Activated T-helper 2 cell treated with anti-CD3 and anti-CD28 coated beads, Interferon-gamma antibody, Interleukin-2, Interleukin-4, amounts not matched to agents 10 μg/mL and 5 μg/mL and 100 μg/mL, durations not matched to agents 14 hours and 24 hours and 36 hours (primary cell): ENCODE results near the gene FSTL4. TPM values are rescaled to one million over a fixed set of nuclear protein-coding genes. Genes with fewer than 3 reads are reported as not detected.

ENCODE experiments used
- DNase-seq: peaks from one replicate; pipeline ENCODE4 v3.0.0; 2021; ENCODE audit warnings: low spot score
- H3K27ac Mint-ChIP-seq: one replicate; pipeline ENCODE4 v1.8.0; 2021; ENCODE audit warnings: mixed read lengths
- H3K27me3 Mint-ChIP-seq: one replicate; pipeline ENCODE4 v1.8.0; 2021; ENCODE audit warnings: low read depth, mixed read lengths
- H3K36me3 Mint-ChIP-seq: one replicate; pipeline ENCODE4 v1.8.0; 2021; ENCODE audit warnings: low read depth, mixed read lengths
- H3K4me1 Mint-ChIP-seq: one replicate; pipeline ENCODE4 v1.8.0; 2021; ENCODE audit warnings: low read depth, mixed read lengths
- H3K4me3 Mint-ChIP-seq: one replicate; pipeline ENCODE4 v1.8.0; 2021; ENCODE audit warnings: low read depth, mild to moderate bottlenecking, moderate library complexity, mixed read lengths
- H3K9me3 Mint-ChIP-seq: one replicate; pipeline ENCODE4 v1.8.0; 2021; ENCODE audit warnings: mixed read lengths
- intact Hi-C: fragments of 100-400 bp; cut with micrococcal nuclease; formaldehyde crosslinking; loops from one replicate; pipeline ENCODE4 v1.15.1; 2023
- total RNA-seq: library from RNA; stranded (reverse); gene quantifications from 2 replicates; pipeline ENCODE4 v1.2.3, GENCODE V29; 2022

FSTL4 gene
- total RNA-seq, 1 donor from 2014 or later, result 2.1 TPM

- no peaks in the 10 kb centered on the region for H3K9me3 Mint-ChIP-seq
- no peak for DNase-seq
- H3K36me3 Mint-ChIP-seq, result no peaks in the 10 kb centered on the region
- H3K27me3 Mint-ChIP-seq, result peaks cover 1% of the 10 kb centered on the region
- no peak overlapping the region for H3K4me3 Mint-ChIP-seq
- H3K4me1 Mint-ChIP-seq, result peaks cover 10% of the 10 kb centered on the region
- intact Hi-C loops, result no loop called here
- no peak overlapping the region for H3K27ac Mint-ChIP-seq
These were observed 376.5 kb downstream of the FSTL4 start for GRCh38 chr5:133235696-133236426.

GRCh38 chr5:133234911-133235310 is 377.4 kb downstream of the FSTL4 start:
- peaks cover 1% of the 10 kb centered on the region for H3K27me3 Mint-ChIP-seq
- H3K9me3 Mint-ChIP-seq, result no peaks in the 10 kb centered on the region
- H3K27ac Mint-ChIP-seq, result no peak overlapping the region
- H3K36me3 Mint-ChIP-seq, result no peaks in the 10 kb centered on the region
- DNase-seq, result no peak
- intact Hi-C loops, result no loop called here
- H3K4me1 Mint-ChIP-seq, result peaks cover 3% of the 10 kb centered on the region
- no peak overlapping the region for H3K4me3 Mint-ChIP-seq

- Mint-ChIP-seq H3K36me3 (no peaks in the 10 kb centered on the region), H3K27me3 (peaks cover 1% of the 10 kb centered on the region), H3K4me1 (peaks cover 1% of the 10 kb centered on the region), H3K4me3 (no peak overlapping the region), H3K9me3 (no peaks in the 10 kb centered on the region), H3K27ac (no peak overlapping the region)
- intact Hi-C loops, result no loop called here
- DNase-seq, result no peak
These were observed 378.1 kb downstream of the FSTL4 start for GRCh38 chr5:133234273-133234672.

GRCh38 chr5:133233616-133234015 is 378.7 kb downstream of the FSTL4 start:
- Mint-ChIP-seq H3K27me3 (peaks cover 2% of the 10 kb centered on the region), H3K27ac (no peak overlapping the region), H3K9me3 (no peaks in the 10 kb centered on the region), H3K4me3 (no peak overlapping the region), H3K36me3 (no peaks in the 10 kb centered on the region), H3K4me1 (peaks cover 1% of the 10 kb centered on the region)
- intact Hi-C loops, result no loop called here
- no peak for DNase-seq

- no peaks in the 10 kb centered on the region for H3K36me3 Mint-ChIP-seq
- no peaks in the 10 kb centered on the region for H3K9me3 Mint-ChIP-seq
- peaks cover 6% of the 10 kb centered on the region for H3K27me3 Mint-ChIP-seq
- no peak overlapping the region for H3K27ac Mint-ChIP-seq
- intact Hi-C loops, result no loop called here
- no peak for DNase-seq
- H3K4me3 Mint-ChIP-seq, result no peak overlapping the region
- peaks cover 1% of the 10 kb centered on the region for H3K4me1 Mint-ChIP-seq
These were observed 379.4 kb downstream of the FSTL4 start for GRCh38 chr5:133232911-133233310.

- DNase-seq, result no peak
- H3K36me3 Mint-ChIP-seq, result no peaks in the 10 kb centered on the region
- H3K27ac Mint-ChIP-seq, result no peak overlapping the region
- no peaks in the 10 kb centered on the region for H3K4me1 Mint-ChIP-seq
- intact Hi-C loops, result no loop called here
- H3K4me3 Mint-ChIP-seq, result no peak overlapping the region
- H3K27me3 Mint-ChIP-seq, result peaks cover 6% of the 10 kb centered on the region
- no peaks in the 10 kb centered on the region for H3K9me3 Mint-ChIP-seq
These were observed 379.9 kb downstream of the FSTL4 start for GRCh38 chr5:133232435-133232834.

- no peak overlapping the region for H3K27ac Mint-ChIP-seq
These were observed 380.3 kb downstream of the FSTL4 start for GRCh38 chr5:133232011-133232410.

GRCh38 chr5:133230823-133231578 is 381.3 kb downstream of the FSTL4 start:
- DNase-seq, result no peak
- no peaks in the 10 kb centered on the region for H3K9me3 Mint-ChIP-seq
- no peaks in the 10 kb centered on the region for H3K4me1 Mint-ChIP-seq
- no peak overlapping the region for H3K4me3 Mint-ChIP-seq
- H3K27me3 Mint-ChIP-seq, result peaks cover 6% of the 10 kb centered on the region
- no peak overlapping the region for H3K27ac Mint-ChIP-seq
- intact Hi-C loops, result no loop called here
- no peaks in the 10 kb centered on the region for H3K36me3 Mint-ChIP-seq

More at GRCh38 chr5:133232011-133232410, 380.3 kb downstream of the FSTL4 start:
- intact Hi-C loops, result no loop called here
- Mint-ChIP-seq H3K36me3 (no peaks in the 10 kb centered on the region), H3K4me3 (no peak overlapping the region), H3K27me3 (peaks cover 6% of the 10 kb centered on the region), H3K9me3 (no peaks in the 10 kb centered on the region), H3K4me1 (no peaks in the 10 kb centered on the region)
- DNase-seq, result no peak

- no peak overlapping the region for H3K4me3 Mint-ChIP-seq
- H3K36me3 Mint-ChIP-seq, result no peaks in the 10 kb centered on the region
- DNase-seq, result no peak
- intact Hi-C loops, result no loop called here
- no peaks in the 10 kb centered on the region for H3K4me1 Mint-ChIP-seq
- H3K27me3 Mint-ChIP-seq, result peaks cover 6% of the 10 kb centered on the region
- H3K27ac Mint-ChIP-seq, result no peak overlapping the region
- no peaks in the 10 kb centered on the region for H3K9me3 Mint-ChIP-seq
These were observed 382.2 kb downstream of the FSTL4 start for GRCh38 chr5:133229931-133230664.

- H3K27me3 Mint-ChIP-seq, result peaks cover 6% of the 10 kb centered on the region
- no peak for DNase-seq
- H3K4me1 Mint-ChIP-seq, result no peaks in the 10 kb centered on the region
- no peaks in the 10 kb centered on the region for H3K9me3 Mint-ChIP-seq
- intact Hi-C loops, result no loop called here
- no peaks in the 10 kb centered on the region for H3K36me3 Mint-ChIP-seq
- H3K4me3 Mint-ChIP-seq, result no peak overlapping the region
- no peak overlapping the region for H3K27ac Mint-ChIP-seq
These were observed 384.0 kb downstream of the FSTL4 start for GRCh38 chr5:133228316-133228715.

- Mint-ChIP-seq H3K9me3 (no peaks in the 10 kb centered on the region), H3K27me3 (peaks cover 6% of the 10 kb centered on the region), H3K4me3 (no peak overlapping the region), H3K4me1 (no peaks in the 10 kb centered on the region), H3K27ac (no peak overlapping the region), H3K36me3 (no peaks in the 10 kb centered on the region)
- no peak for DNase-seq
- intact Hi-C loops, result no loop called here
These were observed 384.4 kb downstream of the FSTL4 start for GRCh38 chr5:133227897-133228296.

- Mint-ChIP-seq H3K36me3 (no peaks in the 10 kb centered on the region), H3K9me3 (no peaks in the 10 kb centered on the region)
These were observed 385.3 kb downstream of the FSTL4 start for GRCh38 chr5:133227082-133227481.

GRCh38 chr5:133226186-133226585 is 386.2 kb downstream of the FSTL4 start:
- intact Hi-C loops, result no loop called here
- no peak for DNase-seq
- no peaks in the 10 kb centered on the region for H3K36me3 Mint-ChIP-seq
- no peak overlapping the region for H3K27ac Mint-ChIP-seq
- H3K27me3 Mint-ChIP-seq, result peaks cover 6% of the 10 kb centered on the region
- no peak overlapping the region for H3K4me3 Mint-ChIP-seq
- no peaks in the 10 kb centered on the region for H3K9me3 Mint-ChIP-seq
- no peaks in the 10 kb centered on the region for H3K4me1 Mint-ChIP-seq

More at GRCh38 chr5:133227082-133227481, 385.3 kb downstream of the FSTL4 start:
- no peak for DNase-seq
- intact Hi-C loops, result no loop called here
- H3K27me3 Mint-ChIP-seq, result peaks cover 6% of the 10 kb centered on the region
- no peak overlapping the region for H3K4me3 Mint-ChIP-seq
- H3K27ac Mint-ChIP-seq, result no peak overlapping the region
- H3K4me1 Mint-ChIP-seq, result no peaks in the 10 kb centered on the region
